Lower lobe of right lung (tissue), 2 donors: ENCODE data around the gene TUBE1. TPM values are rescaled to one million over a fixed set of nuclear protein-coding genes. Genes with fewer than 3 reads are reported as not detected.
"Not testable (repeated sequence)": the region's sequence is repeated elsewhere in the genome, so short reads cannot be mapped to it uniquely, and the experiment has no call there.

ENCODE experiments used
- ATAC-seq, 2 donors: fragments of 200-7000 bp; cut with Tn5 transposase; one replicate each; pipeline ENCODE4 v1.9.1; 2020 to 2022; ENCODE audit warnings: mild to moderate bottlenecking in 2 of 2, moderate library complexity in 2 of 2
- DNase-seq: peaks from one replicate; pipeline ENCODE4 v3.0.0-alpha.2; 2020
- H3K27ac ChIP-seq: fragments of 200-600 bp; one replicate; pipeline ENCODE4 v1.8.0; 2022
- H3K27me3 ChIP-seq: fragments of 200-600 bp; one replicate; pipeline ENCODE4 v1.8.0; 2022; ENCODE audit warnings: low read depth
- H3K36me3 ChIP-seq: fragments of 200-600 bp; one replicate; pipeline ENCODE4 v1.8.0; 2022; ENCODE audit warnings: mild to moderate bottlenecking
- H3K4me1 ChIP-seq: fragments of 200-600 bp; one replicate; pipeline ENCODE4 v1.8.0; 2022
- H3K4me3 ChIP-seq: fragments of 200-600 bp; one replicate; pipeline ENCODE4 v1.8.0; 2022; ENCODE audit warnings: mild to moderate bottlenecking
- H3K9me3 ChIP-seq: fragments of 200-600 bp; one replicate; pipeline ENCODE4 v1.8.0; 2022
- intact Hi-C: fragments of 100-400 bp; cut with DNase I; formaldehyde crosslinking; loops from one replicate; pipeline ENCODE4 v1.11.0; 2022
- total RNA-seq: library from RNA; stranded (reverse); fragmentation: NEBNext Ultra II Directional; extraction: Animal tissue kit (Norgen Biotek cat#: 25700); gene quantifications from one replicate; pipeline ENCODE4 v1.2.1, GENCODE V29; 2021
- TF ChIP-seq, protein P1 (sequence below): fragments of 200-600 bp; IDR thresholded peaks from one replicate; pipeline ENCODE4 v1.8.0; 2022; ENCODE audit warnings: antibody characterized with exemption, mild to moderate bottlenecking
- donor health status: DM: no; HTN: yes; CAD: no; lungs with severe emphysema.

TUBE1 gene
- total RNA-seq, 1 donor from 2014 or later, result 22.2 TPM

DNA sequence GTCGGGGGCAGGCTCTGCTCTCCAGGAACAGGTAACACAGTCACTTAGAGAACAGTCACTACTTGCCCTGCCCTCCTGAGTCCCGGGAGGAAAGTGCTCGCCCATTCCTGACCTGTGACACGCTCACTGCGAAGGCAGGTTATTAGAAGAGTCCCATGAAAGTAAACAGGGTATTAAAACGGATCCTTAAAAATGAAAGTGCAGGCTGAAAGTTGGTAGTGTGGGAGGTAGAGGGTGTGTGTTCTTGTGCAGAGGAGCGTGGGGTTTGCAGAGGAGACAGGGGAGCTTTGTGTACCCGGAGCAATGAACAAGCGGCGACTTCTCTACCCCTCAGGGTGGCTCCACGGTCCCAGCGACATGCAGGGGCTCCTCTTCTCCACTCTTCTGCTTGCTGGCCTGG is 33.3 kb downstream of the TUBE1 start, which contains the start of gene CCN6:
TSS of gene CCN6 (plus strand) at position 104 of the 400 bp plus-strand sequence. CDS start at position 358, 254 bp downstream.
- H3K9me3 ChIP-seq, result no peaks in the 10 kb centered on the region
- H3K27me3 ChIP-seq, result no peaks in the 10 kb centered on the region
- ATAC-seq (no peak), DNase-seq (no peak)
- no peak within 1 kb of the TSS for H3K4me3 ChIP-seq
- no peaks in the 10 kb centered on the region for H3K4me1 ChIP-seq
- TF ChIP-seq, protein P1, sequence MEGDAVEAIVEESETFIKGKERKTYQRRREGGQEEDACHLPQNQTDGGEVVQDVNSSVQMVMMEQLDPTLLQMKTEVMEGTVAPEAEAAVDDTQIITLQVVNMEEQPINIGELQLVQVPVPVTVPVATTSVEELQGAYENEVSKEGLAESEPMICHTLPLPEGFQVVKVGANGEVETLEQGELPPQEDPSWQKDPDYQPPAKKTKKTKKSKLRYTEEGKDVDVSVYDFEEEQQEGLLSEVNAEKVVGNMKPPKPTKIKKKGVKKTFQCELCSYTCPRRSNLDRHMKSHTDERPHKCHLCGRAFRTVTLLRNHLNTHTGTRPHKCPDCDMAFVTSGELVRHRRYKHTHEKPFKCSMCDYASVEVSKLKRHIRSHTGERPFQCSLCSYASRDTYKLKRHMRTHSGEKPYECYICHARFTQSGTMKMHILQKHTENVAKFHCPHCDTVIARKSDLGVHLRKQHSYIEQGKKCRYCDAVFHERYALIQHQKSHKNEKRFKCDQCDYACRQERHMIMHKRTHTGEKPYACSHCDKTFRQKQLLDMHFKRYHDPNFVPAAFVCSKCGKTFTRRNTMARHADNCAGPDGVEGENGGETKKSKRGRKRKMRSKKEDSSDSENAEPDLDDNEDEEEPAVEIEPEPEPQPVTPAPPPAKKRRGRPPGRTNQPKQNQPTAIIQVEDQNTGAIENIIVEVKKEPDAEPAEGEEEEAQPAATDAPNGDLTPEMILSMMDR, result no peak
- intact Hi-C loops, result no loop called here
- H3K36me3 ChIP-seq, result no peaks in the 10 kb centered on the region
- H3K27ac ChIP-seq, result no peak within 1 kb of the TSS

DNA sequence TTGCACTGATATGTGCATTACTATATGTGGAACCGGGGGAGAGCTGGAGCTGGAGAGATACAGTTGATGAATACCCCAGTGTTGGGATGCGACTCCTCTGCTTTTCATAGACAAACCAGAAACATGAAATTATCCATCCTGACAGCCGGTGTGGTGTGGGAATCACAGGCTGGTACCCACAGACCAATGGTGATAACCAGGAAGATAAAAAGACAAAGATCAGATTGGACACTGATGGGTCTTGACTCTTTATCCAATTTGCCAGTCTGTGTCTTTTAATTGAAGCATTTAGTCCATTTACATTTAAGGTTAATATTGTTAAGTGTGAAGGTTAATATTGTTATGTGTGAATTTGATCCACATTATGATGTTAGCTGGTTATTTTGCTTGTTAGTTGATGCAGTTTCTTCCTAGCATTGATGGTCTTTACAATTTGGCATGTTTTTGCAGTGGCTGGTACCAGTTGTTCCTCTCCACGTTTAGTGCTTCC is 36.0 kb downstream of the TUBE1 start:
- H3K9me3 ChIP-seq, H3K4me3 ChIP-seq, intact Hi-C loops, ATAC-seq, H3K27me3 ChIP-seq, H3K27ac ChIP-seq, DNase-seq, H3K36me3 ChIP-seq, H3K4me1 ChIP-seq: not testable (repeated sequence)

DNA sequence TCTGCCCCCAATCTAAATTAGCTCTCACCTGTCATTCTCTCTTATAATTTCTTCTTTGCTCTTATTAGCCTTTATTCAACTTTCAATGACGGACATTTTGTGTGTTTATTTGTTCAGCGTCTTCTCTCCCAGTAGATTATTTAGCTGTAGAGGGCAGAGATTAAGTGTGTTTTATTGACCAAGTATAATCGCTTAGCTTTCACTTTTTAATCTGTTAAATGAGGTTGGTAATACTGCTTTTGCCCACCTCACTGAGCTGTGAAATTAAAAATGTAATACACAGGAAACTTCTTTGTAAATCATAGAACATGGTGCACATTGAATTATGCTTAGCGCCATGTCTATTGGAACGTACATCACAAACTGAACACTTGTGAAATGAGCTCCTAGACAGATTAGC is 36.9 kb downstream of the TUBE1 start:
- Histone ChIP-seq H3K9me3 (no peaks in the 10 kb centered on the region), H3K4me3 (no peak overlapping the region), H3K27me3 (no peaks in the 10 kb centered on the region), H3K27ac (no peak overlapping the region), H3K4me1 (no peaks in the 10 kb centered on the region), H3K36me3 (no peaks in the 10 kb centered on the region)
- TF ChIP-seq, protein P1, result no peak
- DNase-seq, result no peak
- intact Hi-C loops, result no loop called here
- no peak for ATAC-seq

DNA sequence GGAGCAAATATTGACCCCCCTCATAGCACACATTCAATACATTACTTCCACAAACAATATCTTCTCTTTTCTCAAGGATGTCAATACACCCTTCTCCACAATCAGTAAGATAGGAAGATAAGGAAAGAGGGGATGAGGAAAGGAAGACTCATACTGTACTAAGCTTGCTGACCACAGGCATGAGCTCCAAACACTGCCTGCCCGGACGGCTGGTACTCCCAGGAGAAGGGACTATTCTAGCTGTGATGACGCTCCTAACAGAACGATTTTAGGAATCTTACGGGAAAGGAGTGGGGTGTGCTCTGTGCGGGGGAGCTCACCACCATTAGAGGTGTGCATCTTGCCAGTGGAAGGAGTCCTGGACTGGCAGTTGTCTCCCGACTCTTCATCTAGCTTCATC is 37.3 kb downstream of the TUBE1 start:
- intact Hi-C loops, result no loop called here
- no peaks in the 10 kb centered on the region for H3K27me3 ChIP-seq
- ATAC-seq, result no peak

DNA sequence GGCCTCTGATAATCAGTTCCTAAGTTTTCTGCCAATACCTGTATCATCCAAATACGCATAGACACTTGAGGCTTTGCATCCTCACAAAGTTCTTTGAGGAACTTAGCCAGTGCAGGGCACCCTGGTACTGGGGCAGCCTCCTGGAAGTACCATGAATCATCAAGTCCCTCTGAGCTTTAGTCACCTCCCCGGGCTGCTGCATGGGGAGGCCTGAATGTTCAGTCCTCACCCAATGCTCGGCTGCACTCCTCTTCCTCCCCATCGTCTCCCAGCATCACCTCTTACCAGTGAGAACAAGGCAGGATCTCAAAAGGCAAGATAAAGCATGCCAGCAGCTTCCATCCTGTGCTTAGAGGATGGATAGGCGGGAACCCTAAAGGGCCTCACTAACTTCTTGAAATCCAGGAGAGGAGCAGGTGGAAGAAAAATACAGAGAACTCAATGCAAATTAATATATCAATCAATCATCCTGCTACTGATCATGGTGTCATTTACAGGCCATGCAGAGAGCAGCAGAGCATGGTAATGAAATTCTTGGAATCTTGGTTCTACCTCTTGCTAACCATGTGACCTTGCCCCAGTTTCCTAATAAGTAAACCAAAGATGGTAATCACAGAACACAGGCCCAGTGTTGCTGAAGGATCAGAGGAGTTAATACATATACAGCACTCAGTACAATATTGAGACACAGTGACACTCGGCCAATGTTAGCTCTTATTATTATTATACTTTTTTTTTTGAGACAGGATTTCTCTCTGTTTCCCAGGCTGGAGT is 38.1 kb downstream of the TUBE1 start:
- intact Hi-C loops, result no loop called here

More for the DNA sequence above, 37.3 kb downstream of the TUBE1 start:
- Histone ChIP-seq H3K9me3 (no peaks in the 10 kb centered on the region), H3K4me3 (no peak overlapping the region), H3K27ac (no peak overlapping the region), H3K4me1 (no peaks in the 10 kb centered on the region), H3K36me3 (no peaks in the 10 kb centered on the region)
- TF ChIP-seq, protein P1, result no peak
- DNase-seq, result no peak

DNA sequence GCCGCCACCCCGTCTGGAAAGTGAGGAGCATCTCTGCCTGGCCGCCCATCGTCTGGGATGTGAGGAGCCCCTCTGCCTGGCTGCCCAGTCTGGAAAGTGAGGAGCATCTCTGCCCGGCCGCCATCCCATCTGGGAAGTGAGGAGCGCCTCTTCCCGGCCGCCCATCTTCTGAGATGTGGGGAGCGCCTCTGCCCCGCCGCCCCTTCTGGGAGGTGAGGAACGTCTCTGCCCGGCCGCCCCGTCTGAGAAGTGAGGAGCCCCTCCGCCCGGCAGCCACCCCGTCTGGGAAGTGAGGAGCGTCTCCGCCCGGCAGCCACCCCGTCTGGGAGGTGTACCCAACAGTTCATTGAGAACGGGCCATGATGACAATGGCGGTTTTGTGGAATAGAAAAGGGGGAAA is 39.8 kb downstream of the TUBE1 start:
- H3K4me3 ChIP-seq, ATAC-seq, H3K36me3 ChIP-seq, H3K27me3 ChIP-seq, H3K27ac ChIP-seq, intact Hi-C loops, DNase-seq, H3K9me3 ChIP-seq, H3K4me1 ChIP-seq: not testable (repeated sequence)

More for the DNA sequence above, 38.1 kb downstream of the TUBE1 start:
- Histone ChIP-seq H3K4me1 (no peaks in the 10 kb centered on the region), H3K27me3 (no peaks in the 10 kb centered on the region), H3K4me3 (no peak overlapping the region), H3K36me3 (no peaks in the 10 kb centered on the region), H3K27ac (no peak overlapping the region), H3K9me3 (no peaks in the 10 kb centered on the region)
- DNase-seq (no peak), ATAC-seq (no peak)
- TF ChIP-seq, protein P1, result no peak
